HepG2 (cell line): Measurements from ENCODE around the gene IL13. TPM values are rescaled to one million over a fixed set of nuclear protein-coding genes. Genes with fewer than 3 reads are reported as not detected.

Experiments
- ARID4A ChIP-seq: sonication (generic); formaldehyde crosslinking; IDR thresholded peaks from 2 replicates; pipeline ENCODE4 v1.5.0; 2020; ENCODE audit warnings: mild to moderate bottlenecking, missing genetic modification reagents, borderline replicate concordance
- CAMTA2 ChIP-seq: sonication (generic); formaldehyde crosslinking; IDR thresholded peaks from 2 replicates; pipeline ENCODE4 v1.4.0; 2020; ENCODE audit warnings: mild to moderate bottlenecking, missing genetic modification reagents, borderline replicate concordance
- HDAC2 ChIP-seq: sonication (generic); formaldehyde crosslinking; IDR thresholded peaks from 2 replicates; pipeline ENCODE4 v1.4.0; 2020; ENCODE audit warnings: missing genetic modification reagents
- KDM2A ChIP-seq: sonication (generic); formaldehyde crosslinking; IDR thresholded peaks from 2 replicates; pipeline ENCODE4 v1.4.0; 2020; ENCODE audit warnings: low read depth, missing genetic modification reagents, borderline replicate concordance
- SALL1 ChIP-seq: sonication (generic); formaldehyde crosslinking; IDR thresholded peaks from 2 replicates; pipeline ENCODE4 v1.8.0; 2022; ENCODE audit warnings: mild to moderate bottlenecking, missing genetic modification reagents
- SPEN ChIP-seq: sonication (generic); formaldehyde crosslinking; IDR thresholded peaks from 2 replicates; pipeline ENCODE4 v1.5.1; 2020; ENCODE audit warnings: low read depth, mild to moderate bottlenecking, missing genetic modification reagents
- ZFP91 ChIP-seq: sonication (generic); formaldehyde crosslinking; IDR thresholded peaks from 2 replicates; pipeline ENCODE4 v1.9.0; 2022; ENCODE audit warnings: missing genetic modification reagents, mild to moderate bottlenecking, borderline replicate concordance
- ZFX ChIP-seq: sonication (generic); formaldehyde crosslinking; IDR thresholded peaks from 2 replicates; pipeline ENCODE4 v1.4.0; 2020; ENCODE audit warnings: mild to moderate bottlenecking, low read depth, missing genetic modification reagents, moderate library complexity
- ZNF513 ChIP-seq: sonication (generic); formaldehyde crosslinking; conservative IDR thresholded peaks from 2 replicates; pipeline ENCODE4 v1.5.0; 2020; ENCODE audit warnings: missing genetic modification reagents
- ZNF749 ChIP-seq: sonication (generic); formaldehyde crosslinking; IDR thresholded peaks from 2 replicates; pipeline ENCODE4 v1.8.0; 2022; ENCODE audit warnings: mild to moderate bottlenecking, missing genetic modification reagents, moderate library complexity, borderline replicate concordance
- ZNF772 ChIP-seq: sonication (generic); formaldehyde crosslinking; IDR thresholded peaks from 2 replicates; pipeline ENCODE4 v1.5.0; 2020; ENCODE audit warnings: mild to moderate bottlenecking, missing genetic modification reagents
- polyA plus RNA-seq, 8 experiments: library from polyadenylated mRNA; depleted of rRNA in 3 of 8; stranded (reverse) in 7 of 8; unstranded in 1 of 8; fragments of >200 nt; fragmentation: Illumina TruSeq in 4 of 8; extraction: Trizol in 4 of 8; gene quantifications; 2 replicates each; pipeline versions ENCODE4 v1.2.1 to v1.2.3, GENCODE V29; 2011 to 2016; ENCODE audit warnings: low read depth in 4 of 8, missing spikeins in 1 of 8, mixed read lengths in 1 of 8; ENCODE audit not compliant: insufficient read depth in 1 of 8
- total RNA-seq, 5 experiments: library from RNA; depleted of rRNA; stranded (reverse); fragments of >200 nt; fragmentation: Illumina TruSeq; extraction: Trizol; gene quantifications; 2 replicates each; pipeline ENCODE4 v1.2.3, GENCODE V29; 2016; ENCODE audit warnings: low read depth in 1 of 5

IL13 gene
- total and polyA plus RNA-seq, 2 of the 13 experiments (the other 11 are each of a cell fraction or from before 2014, with no cell fraction given) = 0.05 TPM; not detected in 1

GRCh38 chr5:132661231-132662003, 3.4 kb downstream of the IL13 start (continued):
- 0 out of 2 replicates have a peak, but pooled peaks have one; percentile 29 for TF ChIP-seq SPEN (CRISPR knock-in tag)
- TF ChIP-seq ZFX (CRISPR knock-in tag) = peak; percentile 46
- 0 out of 2 replicates have a peak, but pooled peaks have one; percentile 38 for TF ChIP-seq ZNF749 (CRISPR knock-in tag)
- TF ChIP-seq ZNF772 = peak; percentile 28; the same call in 1 of the 2 replicates
- no peak for TF ChIP-seq CAMTA2 (CRISPR knock-in tag)
- 0 out of 2 replicates have a peak, but pooled peaks have one; percentile 7 for TF ChIP-seq KDM2A (CRISPR knock-in tag)
- peak; percentile 18; the same call in 1 of the 2 replicates for TF ChIP-seq ARID4A (CRISPR knock-in tag)
- TF ChIP-seq ZFP91 = 0 out of 2 replicates have a peak, but pooled peaks have one; percentile 9
- no peak for TF ChIP-seq ZNF513 (CRISPR knock-in tag)
- TF ChIP-seq HDAC2 (CRISPR knock-in tag) = 0 out of 2 replicates have a peak, but pooled peaks have one; percentile 21
- peak; percentile 5; the same call in 1 of the 2 replicates for TF ChIP-seq SALL1 (CRISPR knock-in tag)
